NCI-H2227 treated with DMSO at 0.1 percent for 48 hours (cell line): Measurements from ENCODE around the gene LPP.

ENCODE experiments used
- DNase-seq: peaks from one replicate; lab custom pipeline; 2025; lab: John Stamatoyannopoulos, UW

LPP gene

GRCh38 chr3:188877381-188877780 is 723.4 kb downstream of the LPP start:
- DNase-seq, result no peak

GRCh38 chr3:188878076-188878475 is 724.1 kb downstream of the LPP start:
- DNase-seq, result no peak

- no peak for DNase-seq
Measured at GRCh38 chr3:188881954-188882641, 728.1 kb downstream of the LPP start.

- no peak for DNase-seq
Measured at GRCh38 chr3:188884299-188885043, 730.5 kb downstream of the LPP start.

DNA sequence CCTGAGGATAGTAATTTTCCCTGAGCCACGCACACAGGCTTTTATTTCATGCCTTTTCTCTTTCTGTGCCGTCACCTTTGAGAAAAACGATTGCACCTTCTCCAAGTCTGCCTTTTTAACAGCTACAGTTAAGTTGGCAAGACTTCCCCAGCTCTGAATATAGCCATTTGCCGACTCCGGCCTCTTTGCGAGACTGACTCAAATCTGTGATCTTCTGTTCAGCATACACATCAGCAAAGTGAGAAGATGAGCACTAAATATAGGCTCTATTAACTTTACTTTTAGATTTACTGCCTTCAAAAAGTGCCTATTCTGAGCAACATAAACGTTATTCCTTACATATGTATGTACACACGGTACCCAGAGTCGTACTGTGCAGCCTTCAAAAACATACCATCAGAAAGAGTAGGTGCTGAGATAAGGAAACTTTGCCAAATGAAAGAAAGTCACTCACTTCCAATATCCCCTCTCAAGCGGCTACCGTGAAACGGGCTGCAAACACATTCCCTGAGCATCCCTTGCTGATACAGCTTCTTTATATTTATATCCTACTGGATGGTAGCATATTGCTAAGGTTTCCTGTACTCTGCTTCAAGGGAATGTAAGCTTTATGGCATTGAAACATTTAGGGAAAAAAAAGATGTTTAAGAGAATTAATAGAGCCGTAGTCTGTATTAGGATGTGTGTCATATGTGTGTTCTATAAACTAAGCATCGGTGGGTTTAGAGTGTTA is 734.5 kb downstream of the LPP start:
- no peak for DNase-seq

GRCh38 chr3:188889054-188889491 is 735.1 kb downstream of the LPP start:
- no peak for DNase-seq

GRCh38 chr3:188890572-188891270 is 736.8 kb downstream of the LPP start:
- no peak for DNase-seq

GRCh38 chr3:188899881-188900280 is 745.9 kb downstream of the LPP start:
- no peak for DNase-seq

DNA sequence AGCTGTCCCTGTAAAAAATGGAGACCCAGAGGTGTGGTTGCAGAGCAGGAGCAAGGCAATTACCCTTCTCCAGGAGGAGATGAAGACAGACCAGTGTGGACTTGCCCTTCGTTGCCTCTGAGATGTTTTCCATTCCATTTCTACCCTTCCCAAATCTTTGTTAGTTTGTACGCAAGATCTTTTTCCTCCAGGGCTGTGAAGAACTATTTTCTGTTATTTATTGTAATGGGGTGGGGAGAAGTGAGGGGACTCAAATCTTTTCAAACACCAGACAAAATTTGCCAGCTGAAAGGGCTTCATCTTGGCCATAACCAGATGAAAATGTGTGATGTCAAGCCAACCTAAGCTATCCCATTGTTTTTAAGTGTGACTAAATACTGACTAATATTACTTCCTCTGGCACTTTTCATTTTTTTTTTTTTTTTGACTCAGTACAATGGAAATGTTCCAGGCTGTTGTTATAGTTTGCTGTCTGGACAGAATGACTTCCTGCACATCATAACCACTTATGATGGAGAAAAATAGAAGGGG is 746.5 kb downstream of the LPP start:
- no peak for DNase-seq

DNA sequence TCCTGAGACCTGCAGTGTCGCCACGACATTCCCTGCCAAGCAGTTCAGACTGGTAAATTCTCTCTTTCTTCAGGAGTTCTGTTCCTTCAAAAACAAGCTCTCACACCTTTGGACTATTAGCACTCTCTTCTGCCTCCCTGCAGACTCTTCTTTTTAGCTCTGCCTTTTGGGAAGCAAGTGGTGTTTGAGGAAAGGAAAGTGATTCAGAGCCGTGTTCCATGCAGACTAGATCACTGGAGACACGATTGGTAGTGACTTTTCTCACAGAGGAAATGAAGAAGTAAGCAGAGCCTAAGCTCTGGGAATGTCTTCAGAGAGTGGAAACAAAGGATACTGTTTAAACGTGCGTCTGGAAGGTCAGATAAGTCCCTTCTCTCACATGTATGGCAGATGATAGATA is 747.2 kb downstream of the LPP start:
- no peak for DNase-seq

GRCh38 chr3:188901671-188902287 is 747.8 kb downstream of the LPP start:
- no peak for DNase-seq

DNA sequence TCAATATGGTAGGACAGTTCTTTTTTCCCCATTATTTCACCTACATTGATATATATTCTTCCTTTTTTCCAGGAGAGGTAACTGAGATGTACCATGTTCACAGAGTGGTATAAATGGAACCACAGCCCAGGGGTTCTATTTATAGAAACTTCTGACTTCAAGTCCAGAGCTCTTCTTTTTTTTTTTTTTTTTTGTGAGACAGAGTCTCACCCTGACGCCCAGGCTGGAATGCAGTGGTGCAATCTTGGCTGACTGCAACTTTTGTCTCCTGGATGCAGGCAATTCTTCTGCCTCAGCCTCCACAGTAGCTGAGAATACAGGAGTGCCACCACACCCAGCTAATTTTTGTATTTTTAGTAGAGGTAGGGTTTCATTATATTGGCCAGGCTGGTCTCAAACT is 750.7 kb downstream of the LPP start:
- DNase-seq, result no peak

GRCh38 chr3:188905547-188905946 is 751.6 kb downstream of the LPP start:
- no peak for DNase-seq

GRCh38 chr3:188906236-188906635 is 752.3 kb downstream of the LPP start:
- DNase-seq, result no peak

DNA sequence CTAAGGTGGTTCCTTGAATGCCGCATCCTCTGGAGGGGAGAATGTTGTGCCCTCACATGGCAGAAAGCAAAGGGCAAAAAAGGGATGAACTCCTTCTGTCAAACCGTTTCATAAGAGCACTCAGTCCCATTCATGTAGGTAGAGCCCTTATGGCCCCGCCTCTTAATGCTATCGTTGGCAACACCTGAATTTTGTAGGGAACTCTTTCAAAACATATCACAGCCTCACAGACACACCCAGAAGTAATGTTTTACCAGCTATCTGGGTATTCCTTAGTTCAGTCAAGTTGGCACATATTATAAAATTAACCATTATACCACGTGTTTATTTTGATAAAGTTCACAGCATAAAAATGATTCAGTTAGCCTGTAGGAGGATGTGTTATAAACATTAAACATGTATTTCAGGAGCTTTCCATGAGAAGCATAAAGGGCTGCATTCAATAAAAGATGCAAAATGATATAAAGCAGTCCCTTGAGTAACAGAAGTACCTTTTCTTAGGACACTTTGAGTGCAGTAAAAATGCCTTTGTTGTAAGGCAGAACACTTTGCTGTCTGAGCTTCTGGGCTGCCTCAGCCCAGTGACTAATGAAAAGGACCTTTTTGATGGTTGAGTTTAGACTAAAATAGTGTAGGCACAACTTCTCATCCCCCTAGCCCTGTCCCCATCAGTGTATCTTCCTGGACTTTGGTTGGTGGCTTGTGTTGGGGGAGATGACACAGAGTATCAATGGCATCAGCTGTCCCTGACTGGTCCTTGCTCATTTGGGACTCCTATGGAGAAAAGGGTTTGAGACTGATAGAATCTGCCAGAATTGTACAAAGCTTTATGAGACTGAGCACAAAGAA is 754.3 kb downstream of the LPP start:
- no peak for DNase-seq

DNA sequence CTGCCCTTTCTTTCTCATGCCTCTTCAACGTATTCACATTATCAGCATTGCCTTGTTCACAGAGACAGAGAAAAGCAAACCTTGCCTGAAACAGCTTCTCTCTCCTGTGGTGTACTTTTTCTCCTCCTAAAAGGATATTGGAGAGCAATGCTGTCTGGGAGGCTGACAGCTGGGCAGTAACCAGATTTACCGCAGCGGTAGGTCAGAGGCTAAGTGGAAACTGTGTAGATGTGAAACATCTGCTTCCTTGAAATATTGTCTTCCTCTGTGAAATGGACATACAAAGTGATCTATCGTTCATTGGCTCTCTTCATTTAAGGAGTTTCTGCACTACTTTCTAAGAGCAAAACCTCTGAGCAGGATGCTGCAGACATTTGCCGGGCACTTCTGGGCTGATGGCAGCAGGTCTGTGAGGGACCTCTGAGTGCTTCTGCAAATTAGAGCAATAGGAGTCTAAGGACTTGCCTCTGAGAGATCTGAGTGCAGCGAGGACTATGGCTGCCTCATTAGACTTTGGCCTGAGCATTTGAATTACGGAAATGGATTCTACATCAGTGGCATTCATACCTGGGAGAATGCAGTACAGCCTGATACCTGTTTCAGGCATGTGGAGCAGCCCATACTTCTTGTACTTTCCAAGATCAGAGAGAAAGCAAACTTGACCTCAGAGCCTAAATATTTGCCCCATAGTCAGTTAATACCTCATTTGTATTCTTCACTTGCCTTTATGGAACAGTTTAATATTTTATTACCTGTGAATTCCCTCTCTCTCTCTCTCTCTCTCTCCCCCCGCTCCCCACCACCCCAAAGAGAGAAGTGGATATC is 757.3 kb downstream of the LPP start:
- DNase-seq, result no peak

GRCh38 chr3:188913084-188913483 is 759.1 kb downstream of the LPP start:
- no peak for DNase-seq

- no peak for DNase-seq
Measured at GRCh38 chr3:188914552-188914951, 760.6 kb downstream of the LPP start.

- no peak for DNase-seq
Measured at GRCh38 chr3:188915127-188915526, 761.2 kb downstream of the LPP start.

DNA sequence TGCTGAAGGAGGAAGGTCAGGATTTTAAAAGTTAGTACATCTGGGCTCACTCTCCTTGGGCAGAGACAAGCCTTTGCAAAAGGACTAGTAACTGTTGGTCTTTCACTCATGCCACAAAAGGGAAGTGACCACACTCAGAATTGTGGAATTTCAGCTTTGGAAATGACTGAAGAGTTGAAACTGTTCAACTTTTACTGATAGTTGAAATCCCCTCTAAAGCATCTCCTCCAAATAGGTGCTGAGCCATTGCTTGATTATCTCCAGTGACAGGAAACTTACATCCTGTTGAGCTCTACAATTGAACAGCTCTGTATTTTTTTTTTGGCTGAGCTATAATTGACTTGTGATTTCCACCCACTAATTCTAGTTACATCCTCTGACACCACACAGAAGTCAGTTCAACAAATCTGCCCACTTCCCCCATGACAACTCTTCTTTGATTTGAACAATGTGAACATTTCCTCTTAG is 763.0 kb downstream of the LPP start:
- no peak for DNase-seq
